Activated T-cell treated with anti-CD3 and anti-CD28 coated beads, Interleukin-2, amount 50 U/mL, for 48 hours (primary cell): ENCODE measurements around the gene GPHN.

Experiments
- DNase-seq, 2 experiments: peaks; one replicate each; pipeline ENCODE4 v3.0.0-alpha.2; 2020

GPHN gene

DNA sequence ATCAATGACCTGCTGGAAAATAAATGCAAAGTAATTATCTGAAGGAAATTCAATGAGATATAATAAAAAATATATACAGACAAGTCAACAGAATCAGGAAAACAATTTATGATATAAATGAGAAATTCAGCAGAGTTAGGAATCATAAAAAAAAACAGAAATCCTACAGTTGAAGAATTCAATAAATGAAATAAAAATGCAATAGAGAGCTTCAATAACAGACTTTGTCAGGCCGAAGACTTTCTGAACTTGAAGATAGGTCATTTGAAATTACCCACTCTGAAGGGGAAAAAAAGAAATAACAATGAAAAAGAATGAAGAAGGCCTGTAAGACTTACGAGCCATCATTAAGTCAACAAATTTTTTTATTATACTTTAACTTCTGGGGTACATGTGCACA lies 665.8 kb downstream of the GPHN start:
- DNase-seq, result no peak

DNA sequence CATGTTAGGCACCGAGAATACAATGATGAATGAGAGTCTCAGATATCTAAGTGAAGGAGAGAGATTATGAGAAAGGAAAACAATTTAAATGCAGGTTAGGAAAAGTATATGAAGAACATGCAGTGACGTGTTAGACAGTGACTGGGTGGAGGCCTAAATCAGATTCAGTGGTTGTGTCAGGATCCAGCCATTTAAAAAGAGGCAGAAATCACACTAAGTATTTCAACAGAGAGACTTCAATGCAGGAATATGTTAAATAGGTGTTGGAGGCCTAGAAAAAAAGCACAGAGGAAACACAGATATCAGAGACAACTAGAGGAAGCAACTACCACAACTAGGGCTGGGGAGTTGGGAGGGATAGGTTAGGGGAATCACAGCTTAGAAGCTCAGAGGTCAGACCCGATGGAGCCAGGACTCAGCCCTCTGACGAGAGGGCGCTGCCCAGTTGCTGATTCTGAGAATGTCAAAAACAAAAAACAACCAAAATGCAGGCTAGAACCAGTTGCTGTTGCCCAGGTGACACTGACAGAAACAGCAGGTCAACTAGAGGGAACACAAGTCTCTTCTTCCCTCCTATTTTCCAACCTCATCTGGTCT lies 678.3 kb downstream of the GPHN start:
- DNase-seq, result no peak

DNA sequence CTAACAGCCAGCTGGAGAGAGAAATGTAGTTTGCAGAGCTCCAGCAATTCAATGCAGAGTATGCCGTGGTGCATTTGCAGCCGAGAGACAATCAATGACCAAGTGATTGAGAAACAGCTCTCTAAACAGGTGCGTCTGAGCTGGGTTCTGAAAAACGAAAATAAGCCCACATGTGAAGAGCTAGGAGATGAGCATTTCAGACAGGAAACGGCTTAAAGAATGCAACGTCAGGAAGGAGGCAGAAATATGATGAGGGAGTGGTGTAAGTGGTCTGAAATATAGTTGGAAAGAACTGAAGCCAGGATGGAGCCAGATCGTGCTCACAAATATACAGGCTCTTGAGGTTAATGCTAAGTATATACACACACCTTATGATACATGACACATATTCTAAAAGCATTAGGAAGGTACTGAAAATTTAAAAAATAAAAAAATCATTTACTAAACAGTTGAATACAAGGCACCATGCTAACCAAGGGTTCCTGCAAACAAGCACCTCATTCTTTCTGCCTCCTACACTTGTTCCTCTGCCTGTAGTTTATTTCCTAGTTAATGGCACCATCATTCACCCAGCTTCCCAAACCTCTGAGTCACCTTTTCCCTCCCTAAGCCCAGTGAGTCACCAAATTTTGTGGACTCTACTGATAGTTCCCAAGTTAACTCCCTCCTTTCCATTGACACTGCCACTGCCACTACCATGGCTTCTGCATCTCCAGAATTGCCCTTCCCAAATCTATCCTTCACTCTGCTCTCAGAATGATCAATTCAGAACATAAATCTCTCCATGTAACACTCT lies 679.0 kb downstream of the GPHN start:
- no peak for DNase-seq

DNA sequence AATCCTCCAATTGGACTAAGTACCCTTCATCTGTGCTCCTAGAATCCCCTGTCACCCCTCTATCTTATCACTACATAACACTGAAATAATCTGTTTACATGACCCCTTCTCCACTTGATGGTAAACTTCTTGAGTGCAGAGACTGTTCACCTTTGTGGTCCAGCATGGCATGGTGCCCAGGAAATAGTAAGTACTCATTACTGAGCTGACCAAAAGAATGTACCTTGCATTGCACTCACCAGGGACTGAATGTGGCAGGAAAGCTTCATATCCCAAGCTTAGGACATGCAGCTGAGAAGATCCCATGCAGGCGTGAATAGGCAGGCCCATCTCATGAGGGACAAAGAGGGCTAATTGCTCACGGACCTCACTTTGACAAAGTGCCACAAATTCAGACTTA lies 679.9 kb downstream of the GPHN start:
- no peak for DNase-seq

DNA sequence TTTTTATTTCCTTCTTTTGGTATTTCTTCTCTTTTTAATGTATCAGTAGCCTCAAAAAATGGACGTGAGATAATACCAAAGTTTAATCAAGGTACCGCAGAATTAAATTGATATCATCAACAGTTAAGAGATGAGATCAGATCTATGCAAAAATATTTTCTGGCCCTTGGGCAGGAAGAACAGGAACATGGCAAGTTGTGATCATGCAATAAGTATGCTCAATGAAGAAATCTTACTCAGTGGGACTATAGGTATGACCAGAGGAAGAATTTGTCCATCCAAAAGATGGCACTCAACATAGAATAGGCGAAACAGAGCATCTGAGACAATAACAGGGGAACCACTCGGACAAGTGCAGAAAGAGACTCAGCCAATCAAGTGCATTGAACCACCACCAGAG lies 680.4 kb downstream of the GPHN start:
- no peak for DNase-seq

DNA sequence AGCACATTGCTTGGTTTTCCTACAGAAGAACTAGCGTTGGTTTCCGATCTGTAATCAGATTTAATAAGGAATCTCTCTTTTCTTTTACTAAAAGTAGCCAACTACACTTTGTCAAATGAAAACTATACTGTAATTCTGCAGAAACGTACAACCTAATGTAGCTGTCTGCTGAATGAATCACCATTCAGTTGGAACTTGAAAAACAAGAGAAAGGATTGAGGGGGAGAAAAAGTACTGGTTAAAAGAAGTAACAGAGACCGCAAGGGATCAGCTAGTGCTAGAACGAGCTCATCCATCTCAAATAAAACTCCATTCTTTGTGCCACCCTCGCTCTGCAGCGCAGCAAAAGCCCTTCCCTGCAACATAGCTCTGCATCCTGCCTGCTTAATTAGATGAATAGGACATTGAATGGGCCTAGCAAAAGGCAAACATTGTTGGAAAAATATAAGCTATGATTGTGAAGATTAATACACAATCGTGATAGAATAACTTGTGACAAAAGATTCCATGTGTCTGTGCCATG lies 683.9 kb downstream of the GPHN start:
- DNase-seq, result no peak

DNA sequence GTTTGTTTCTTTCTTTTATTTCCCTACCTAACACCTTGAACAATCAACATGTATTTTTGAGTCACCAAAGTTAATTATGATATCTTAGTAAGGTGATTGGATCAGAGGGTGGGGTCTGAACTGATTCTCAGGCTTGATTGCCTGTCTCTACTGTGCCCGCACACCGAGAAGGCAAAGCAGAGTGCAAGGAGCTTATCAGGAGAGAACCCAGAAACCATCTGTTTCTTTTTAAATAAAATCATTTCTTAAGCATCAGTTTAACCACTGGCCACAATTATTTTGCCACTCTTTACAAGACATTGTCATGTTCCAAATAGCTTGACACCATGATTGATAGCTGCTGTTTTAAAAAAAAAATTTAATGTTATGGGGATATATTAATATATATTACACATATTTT lies 684.4 kb downstream of the GPHN start:
- no peak for DNase-seq

DNA sequence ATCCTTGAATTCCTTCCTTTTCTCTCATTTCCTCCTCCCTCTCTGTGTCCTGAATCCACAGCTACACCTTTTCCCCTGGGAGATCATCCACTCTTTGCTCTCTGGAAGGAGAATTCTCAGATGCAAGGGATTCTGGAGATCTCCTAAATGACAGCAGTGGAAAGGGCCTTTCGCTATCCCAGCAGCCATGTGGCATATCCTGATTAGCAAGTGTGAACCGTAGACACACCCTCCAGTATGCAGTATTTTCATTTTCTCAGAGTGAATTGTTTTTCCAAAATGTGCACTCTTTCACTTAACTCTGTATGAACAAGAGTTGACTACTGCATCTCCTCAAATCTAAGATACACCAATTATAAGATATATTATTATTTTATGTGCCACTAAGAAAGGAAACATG lies 687.3 kb downstream of the GPHN start:
- DNase-seq, result no peak

DNA sequence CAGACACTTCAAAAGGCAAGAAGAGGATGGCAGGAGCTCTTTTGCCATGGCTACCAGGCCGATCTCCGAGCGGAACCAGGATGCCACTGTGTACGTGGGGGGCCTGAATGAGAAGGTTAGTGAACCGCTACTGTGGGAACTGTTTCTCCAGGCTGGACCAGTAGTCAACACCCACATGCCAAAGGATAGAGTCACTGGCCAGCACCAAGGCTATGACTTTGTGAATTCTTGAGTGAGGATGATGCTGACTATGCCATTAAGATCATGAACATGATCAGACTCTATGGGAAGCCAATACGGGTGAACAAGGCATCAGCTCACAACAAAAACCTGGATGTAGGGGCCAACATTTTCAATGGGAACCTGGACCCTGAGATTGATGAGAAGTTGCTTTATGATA lies 691.1 kb downstream of the GPHN start:
- no peak for DNase-seq

DNA sequence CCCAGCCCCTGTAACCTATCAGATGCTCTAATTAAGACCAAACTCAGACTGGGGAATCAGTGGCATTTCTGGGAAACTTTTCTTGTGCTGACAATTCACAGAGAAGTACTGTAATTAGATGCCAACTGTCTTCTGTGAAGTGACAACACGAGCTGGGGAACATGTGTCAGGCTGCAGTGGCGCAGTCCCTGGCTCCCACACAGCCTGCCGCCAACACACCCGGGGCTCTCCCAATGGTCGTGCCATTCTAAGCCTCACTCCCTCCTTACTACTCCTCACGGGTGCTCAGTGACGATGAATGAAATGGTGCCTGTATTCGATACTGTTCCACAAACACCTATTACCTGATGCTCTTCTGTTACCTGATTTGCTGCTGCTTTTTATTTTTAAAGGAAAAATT lies 699.9 kb downstream of the GPHN start:
- DNase-seq, result no peak

DNA sequence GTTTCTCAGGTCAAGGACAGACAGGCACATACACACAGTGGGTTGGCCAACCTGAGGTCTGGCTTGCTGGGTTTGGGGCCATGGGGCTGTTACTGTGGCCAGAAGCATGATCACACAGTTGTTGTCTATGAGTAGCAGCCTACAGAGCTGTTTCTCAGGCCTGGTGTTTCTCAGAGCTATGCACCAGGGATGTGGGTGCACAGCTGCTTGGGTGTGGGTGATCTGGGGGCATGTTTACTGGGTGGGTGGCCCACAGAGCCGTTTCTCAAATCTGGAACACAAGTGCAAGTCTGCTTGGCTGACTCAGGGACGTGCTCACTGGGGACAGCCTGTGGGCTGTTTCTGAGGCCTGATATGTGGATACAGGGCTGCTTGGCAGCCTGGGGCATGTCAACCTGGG lies 710.2 kb downstream of the GPHN start:
- no peak for DNase-seq

DNA sequence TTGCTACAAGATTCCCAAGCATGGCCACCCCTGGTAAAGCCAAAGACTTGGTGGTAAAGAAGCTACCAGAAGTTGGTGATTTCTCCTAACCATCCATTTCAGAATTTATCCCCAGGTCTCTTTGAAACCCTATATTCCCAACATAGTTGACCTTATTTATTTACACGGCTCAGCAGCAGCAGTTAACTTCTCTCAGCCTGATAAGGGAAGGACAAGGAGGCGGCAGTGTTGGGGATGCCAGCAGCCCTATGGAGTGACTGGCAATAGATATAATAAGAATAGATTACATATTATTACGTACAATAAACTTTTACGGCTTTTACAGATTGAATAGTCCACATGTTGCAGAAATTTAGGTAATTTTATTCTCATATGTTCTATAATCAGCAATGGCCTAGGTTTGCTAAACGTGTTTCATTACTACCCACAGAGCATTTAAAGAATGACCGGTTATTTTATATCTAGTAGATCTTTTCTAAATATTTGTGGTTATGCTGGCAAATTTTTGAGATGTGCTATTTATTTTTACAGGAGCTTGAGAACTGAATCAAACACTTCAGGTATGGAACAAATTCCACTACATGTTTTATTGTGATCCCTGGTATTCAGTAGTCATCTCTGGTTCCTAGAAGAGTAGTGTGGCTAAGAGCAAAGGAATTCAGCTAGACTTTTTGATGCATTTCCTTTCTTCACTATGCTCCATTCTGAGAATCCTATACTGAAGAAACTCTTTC lies 713.5 kb downstream of the GPHN start:
- DNase-seq, result no peak

DNA sequence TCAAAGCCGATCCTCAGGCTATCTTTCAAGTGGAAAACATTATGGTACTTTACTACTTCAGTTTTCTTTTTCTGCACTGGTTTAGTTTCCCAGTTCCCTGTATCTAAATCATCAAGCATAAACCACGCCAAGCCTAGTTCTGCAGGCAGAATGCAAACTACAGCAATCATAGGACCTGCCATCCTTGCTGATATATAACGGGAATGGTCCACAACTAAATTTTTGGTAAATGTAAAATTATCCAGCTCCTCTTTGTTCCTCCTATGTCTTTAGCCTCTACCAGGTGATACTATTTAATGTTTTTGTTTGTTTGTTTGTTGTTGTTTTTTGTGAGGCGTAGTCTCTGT lies 714.0 kb downstream of the GPHN start:
- no peak for DNase-seq

DNA sequence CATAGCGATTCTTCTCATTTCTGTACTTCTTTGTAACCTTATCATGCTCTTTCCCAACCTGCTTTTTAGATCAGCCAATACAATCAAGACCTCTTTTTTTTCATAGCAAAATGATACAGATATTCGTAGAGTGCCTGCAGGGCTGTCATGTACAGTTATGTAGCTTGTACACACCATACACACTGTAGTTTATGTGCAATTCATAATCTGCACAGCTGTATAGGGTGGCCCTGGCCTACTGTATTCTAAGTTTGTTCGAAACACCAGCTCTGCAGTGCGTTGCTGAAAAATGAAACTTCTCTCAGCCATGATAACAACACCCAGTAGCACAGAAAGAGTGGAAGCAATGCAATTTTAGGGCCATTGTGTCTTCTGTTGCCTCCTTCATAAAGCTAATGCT lies 717.6 kb downstream of the GPHN start:
- no peak for DNase-seq

DNA sequence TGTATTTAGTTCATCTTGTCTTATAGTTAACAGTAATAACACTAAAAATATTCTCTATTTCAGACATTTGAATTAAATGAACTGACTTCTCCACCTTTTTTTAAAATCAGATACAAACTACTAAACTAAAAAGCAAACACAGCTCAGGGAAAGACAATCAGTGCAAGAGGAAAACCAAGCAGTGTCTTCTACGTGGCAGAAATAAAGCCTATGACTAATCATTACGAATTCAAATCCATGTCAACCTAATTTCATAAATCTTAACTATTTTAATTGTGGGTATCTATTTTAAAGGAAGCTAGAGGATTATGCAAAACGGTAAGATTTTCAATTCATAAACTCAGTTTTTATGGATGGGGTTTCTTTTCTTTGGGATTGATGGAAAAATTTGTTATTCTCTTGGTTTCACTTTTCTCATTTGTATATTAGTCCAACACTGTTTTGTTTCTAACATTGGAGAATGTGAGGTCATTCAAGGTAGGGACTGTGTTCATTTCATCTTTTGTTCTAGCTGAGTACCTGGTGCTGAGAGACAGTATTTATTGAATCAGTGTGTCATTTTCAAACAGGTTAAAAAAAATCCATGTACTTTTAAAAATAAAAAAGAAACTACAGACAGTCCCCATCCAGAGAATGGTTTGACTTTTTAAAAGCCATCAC lies 720.5 kb downstream of the GPHN start:
- DNase-seq, result no peak
